GM21576 (cell line): ENCODE measurements around the gene DUT.

Experiments used
- ATAC-seq: cut with Tn5 transposase; IDR thresholded peaks from one replicate; pipeline ENCODE4 v1.9.1; 2021; ENCODE audit warnings: mild to moderate bottlenecking, moderate library complexity; ENCODE audit not compliant: unreplicated experiment

The DUT gene

GRCh38 chr15:48330855-48331795 is at the start of gene DUT:
Gene DUT, plus strand, starts transcription at chr15:48331429. Its CDS starts 87 bp downstream, at chr15:48331516.
- ATAC-seq: peak; percentile 81

- ATAC-seq: no peak
Measured at GRCh38 chr15:48281674-48282073, 49.6 kb upstream of the DUT start.

- ATAC-seq: no peak
Measured at GRCh38 chr15:48282216-48282615, 49.0 kb upstream of the DUT start.

- ATAC-seq: no peak
Measured at GRCh38 chr15:48283396-48284145, 47.7 kb upstream of the DUT start.

- no peak for ATAC-seq
Measured at GRCh38 chr15:48285329-48286214, 45.7 kb upstream of the DUT start.

GRCh38 chr15:48289628-48290027 is 41.6 kb upstream of the DUT start:
- no peak for ATAC-seq

- no peak for ATAC-seq
Measured at GRCh38 chr15:48292458-48292857, 38.8 kb upstream of the DUT start.

GRCh38 chr15:48297668-48298067 is 33.6 kb upstream of the DUT start:
- no peak for ATAC-seq

- ATAC-seq: no peak
Measured at GRCh38 chr15:48298914-48299313, 32.3 kb upstream of the DUT start.

- ATAC-seq: no peak
Measured at GRCh38 chr15:48300038-48300437, 31.2 kb upstream of the DUT start.

- ATAC-seq: no peak
Measured at GRCh38 chr15:48304398-48304797, 26.8 kb upstream of the DUT start.

GRCh38 chr15:48306639-48307038 is 24.6 kb upstream of the DUT start:
- no peak for ATAC-seq

GRCh38 chr15:48307586-48307985 is 23.6 kb upstream of the DUT start:
- no peak for ATAC-seq

- ATAC-seq: no peak
Measured at GRCh38 chr15:48309740-48310139, 21.5 kb upstream of the DUT start.

GRCh38 chr15:48313216-48313615 is 18.0 kb upstream of the DUT start:
- no peak for ATAC-seq

GRCh38 chr15:48315041-48315440 is 16.2 kb upstream of the DUT start:
- ATAC-seq: no peak

- ATAC-seq: no peak
Measured at GRCh38 chr15:48317221-48317620, 14.0 kb upstream of the DUT start.

- no peak for ATAC-seq
Measured at GRCh38 chr15:48318131-48318530, 13.1 kb upstream of the DUT start.

GRCh38 chr15:48323294-48323693 is 7.9 kb upstream of the DUT start:
- no peak for ATAC-seq

GRCh38 chr15:48324949-48325348 is 6.3 kb upstream of the DUT start:
- no peak for ATAC-seq

GRCh38 chr15:48325400-48325799 is 5.8 kb upstream of the DUT start:
- ATAC-seq: peak; percentile 63
